NCI-H1417 (cell line): ENCODE measurements around the gene ASAP2.

Experiments
- DNase-seq, 3 experiments: peaks; one replicate each; lab custom pipeline; 2025; lab: John Stamatoyannopoulos, UW

Gene ASAP2

DNA sequence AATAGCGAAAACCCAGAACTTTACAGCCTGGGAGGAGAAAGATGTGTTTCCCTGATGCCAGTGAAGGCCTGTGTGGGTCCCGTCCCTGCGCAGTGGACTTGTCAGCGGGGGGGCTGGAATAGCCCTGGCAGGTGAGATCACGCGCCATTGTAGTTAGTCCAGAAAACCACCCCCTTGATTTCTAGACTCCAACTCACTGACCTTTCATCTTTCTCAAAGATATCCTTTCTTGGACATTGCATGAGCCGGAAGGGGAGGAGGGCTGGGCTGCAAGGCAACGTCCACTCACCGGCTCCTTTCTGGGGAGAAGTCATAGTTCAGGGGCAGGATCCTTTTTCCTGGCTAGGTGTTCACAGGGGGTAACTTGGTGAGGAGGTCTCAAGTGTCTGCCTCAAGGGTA lies 22.3 kb upstream of the ASAP2 start:
- no peak for DNase-seq

DNA sequence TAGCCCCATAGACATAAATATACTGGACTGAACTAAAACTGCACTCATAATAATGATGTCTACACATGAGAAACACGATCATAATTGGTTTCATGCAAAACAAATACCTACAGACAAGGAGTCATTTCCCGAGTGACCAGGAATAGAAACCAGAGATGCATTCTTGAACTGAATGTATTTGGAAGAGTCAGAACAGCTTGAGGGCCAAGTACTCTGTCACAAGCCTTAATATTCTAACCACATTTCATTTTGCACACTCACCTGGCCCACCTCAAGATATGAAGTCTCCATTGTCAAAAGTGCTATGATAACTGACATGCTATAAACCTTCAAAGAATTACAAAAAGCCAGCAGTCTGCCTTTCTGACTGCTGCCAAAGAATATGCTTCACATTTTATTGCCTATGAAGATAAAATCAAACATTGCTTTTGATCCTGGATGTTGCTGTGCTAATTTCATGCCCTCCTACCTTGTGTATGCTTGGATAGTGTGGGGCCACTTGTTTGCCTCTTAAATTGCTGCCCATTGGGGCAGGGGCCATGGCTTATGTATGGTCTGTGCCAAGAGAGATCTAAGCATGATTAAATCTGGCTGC lies 18.9 kb upstream of the ASAP2 start:
- DNase-seq = no peak

GRCh38 chr2:9188823-9189222 lies 17.8 kb upstream of the ASAP2 start:
- no peak for DNase-seq

DNA sequence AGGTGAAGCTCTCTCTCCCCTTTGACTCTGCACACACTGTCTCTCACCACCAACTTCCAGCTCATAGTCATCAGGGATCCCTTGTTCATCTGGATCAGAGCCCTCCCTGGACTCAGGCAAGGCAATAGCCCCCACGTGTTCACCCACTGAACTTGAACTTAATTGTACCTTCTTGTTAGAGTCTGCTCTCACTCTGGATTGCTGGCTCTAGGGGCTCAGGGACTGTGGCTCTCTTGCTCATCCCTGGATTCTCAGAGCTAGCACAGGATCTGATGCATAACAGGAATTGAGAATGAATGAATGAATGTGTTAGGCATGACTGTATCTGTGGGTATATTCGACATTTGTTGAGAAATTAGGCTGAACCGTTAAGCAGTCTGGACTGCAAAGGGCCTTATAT lies 16.7 kb upstream of the ASAP2 start:
- DNase-seq = no peak

GRCh38 chr2:9191041-9191481 lies 15.6 kb upstream of the ASAP2 start:
- DNase-seq = no peak

DNA sequence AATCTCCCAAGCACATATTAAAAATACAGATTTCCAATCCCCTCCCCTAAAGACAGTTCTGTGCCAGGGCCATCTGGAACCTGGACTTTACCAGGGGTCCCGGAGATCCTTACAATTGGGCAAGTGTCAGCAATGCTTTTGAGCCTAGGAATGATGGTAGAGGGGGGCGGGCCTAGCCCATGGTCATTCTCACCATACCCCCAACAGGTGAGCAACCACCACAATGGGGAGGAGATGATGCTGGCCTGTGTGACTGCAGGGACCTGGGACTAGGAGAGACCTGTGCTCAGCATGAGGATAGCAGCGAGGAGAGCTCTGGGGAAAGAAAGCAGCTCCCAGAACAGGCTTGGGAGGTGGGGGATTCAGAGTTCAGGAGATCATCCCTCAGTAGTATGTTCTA lies 13.9 kb upstream of the ASAP2 start:
- DNase-seq = no peak

DNA sequence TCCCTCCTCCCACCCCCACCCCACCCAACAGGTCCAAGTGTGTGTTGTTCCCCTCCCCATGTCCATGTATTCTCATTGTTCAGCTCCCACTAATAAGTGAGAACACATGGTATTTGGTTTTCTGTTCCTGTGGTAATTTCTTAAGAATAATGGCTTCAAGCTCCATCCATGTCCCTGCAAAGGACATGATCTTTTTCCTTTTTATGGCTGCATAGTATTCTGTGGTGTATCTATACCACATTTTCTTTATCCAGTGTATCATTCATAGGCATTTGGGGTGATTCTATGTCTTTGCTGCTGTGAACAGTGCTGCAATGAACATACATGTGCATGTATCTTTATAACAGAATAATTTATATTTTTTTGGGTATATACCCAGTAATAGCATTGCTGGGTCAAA lies 12.3 kb upstream of the ASAP2 start:
- no peak for DNase-seq

GRCh38 chr2:9196637-9197036 lies 10.0 kb upstream of the ASAP2 start:
- DNase-seq = no peak

DNA sequence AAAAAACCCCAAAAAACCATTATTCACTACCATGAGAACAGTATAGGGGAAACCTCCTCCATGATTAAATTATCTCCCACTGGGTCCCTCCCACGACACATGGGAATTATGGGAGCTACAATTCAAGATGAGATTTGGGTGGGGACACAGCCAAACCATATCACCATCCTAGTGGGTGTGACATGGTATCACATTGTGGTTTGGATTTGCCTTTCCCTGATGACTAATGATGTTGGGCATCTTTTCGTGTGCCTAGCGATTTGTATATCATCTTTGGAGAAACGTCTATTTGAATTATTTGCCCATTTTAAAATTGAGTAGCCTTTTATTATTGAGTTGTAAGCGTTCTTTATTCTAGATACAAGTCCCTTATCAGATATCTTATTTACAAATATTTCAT lies 8.7 kb upstream of the ASAP2 start:
- no peak for DNase-seq

DNA sequence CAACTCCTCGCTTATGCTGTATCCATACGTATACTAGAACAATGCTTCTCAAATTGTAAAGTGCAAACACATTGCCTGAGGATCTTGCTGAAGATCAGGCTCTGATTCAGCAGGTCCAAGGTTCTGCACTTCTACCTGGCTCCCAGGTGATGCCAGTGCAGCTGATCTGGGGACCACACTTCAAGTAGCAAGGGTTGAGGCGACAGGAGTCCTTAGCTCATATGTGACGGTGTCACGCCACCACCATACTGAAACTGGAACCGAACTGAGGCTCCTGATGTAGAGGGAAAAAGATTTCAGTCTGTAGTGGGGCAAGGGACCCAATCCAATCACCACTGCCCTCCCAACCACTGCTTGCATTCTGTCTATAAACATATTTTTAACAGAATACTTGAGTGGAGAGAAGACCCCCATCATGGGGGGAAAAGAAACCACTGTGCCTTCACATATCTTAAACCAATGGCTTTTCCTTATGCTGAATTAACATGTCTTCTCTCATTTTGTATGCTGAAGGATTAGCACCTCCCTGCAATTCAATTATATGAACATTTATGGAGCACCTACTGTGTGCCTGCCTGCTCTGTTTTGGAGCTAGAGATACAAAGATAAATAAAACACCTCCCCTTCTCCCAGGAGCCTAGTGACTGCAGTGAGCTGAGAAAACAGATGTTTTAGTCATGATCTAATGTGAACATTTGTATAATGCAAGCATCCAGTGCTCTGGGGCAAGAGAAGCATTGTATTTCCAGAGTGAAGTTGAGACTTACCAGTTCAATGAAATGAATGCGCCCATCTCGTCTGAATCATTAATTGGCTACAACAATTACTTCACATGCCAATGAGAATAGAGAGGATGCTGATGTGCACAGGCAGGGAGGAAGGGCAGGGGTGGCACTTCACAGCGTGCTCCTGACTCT lies 6.6 kb upstream of the ASAP2 start:
- DNase-seq = no peak

DNA sequence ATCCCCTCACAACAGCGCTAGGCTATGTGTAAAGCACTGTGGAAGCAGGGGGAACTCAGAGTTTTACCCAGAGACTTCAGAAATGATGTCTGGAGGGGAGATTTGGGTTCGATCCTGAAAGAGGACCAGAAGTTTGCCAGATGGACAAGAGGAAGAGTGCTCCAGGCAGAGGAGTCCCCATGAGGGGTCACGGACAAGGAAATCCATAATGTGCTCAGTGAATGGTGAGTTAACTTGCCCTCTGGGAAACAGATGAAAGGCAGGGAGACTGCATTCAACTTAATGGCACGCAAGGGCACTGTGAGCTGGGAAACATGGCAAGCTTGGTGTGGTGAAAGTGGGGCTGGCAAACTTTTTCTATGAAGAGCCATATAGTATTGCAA lies 6.0 kb upstream of the ASAP2 start:
- DNase-seq = no peak

DNA sequence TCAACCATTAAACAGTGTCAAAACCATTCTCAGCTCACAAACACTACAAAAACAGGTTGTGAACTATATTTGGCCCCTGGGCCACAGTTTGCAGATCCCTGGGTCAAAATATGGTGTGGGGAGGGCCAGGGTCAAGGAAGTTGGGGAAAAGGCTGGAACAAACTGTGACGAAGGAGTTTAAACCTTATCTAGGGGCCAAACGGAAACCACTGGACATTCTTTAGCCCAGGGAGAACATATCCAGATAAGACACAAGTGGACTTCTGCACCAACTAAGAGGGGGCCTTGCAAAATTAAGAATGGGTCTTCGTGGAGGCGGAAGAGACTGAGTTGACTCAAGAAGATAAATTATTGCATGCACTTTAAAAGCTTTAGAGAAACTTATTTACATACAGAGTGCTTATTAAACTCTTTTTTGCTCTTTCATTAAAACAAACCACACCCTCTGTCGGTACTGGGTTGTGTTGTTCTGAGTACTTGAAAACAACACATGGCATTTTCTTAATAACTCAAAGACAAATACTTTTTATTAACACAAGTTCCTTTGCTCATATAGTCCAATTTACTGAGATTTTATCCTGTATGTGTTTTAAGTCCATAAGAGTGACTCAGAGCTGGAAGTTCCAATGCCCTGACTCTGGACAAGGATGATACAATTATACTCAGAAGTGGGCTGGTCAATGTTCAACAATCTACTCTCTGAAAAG lies 5.3 kb upstream of the ASAP2 start:
- no peak for DNase-seq

- no peak for DNase-seq
Measured at GRCh38 chr2:9203006-9203405, 3.6 kb upstream of the ASAP2 start.

GRCh38 chr2:9203876-9204275 lies 2.7 kb upstream of the ASAP2 start:
- no peak for DNase-seq

- no peak for DNase-seq
Measured at GRCh38 chr2:9204939-9205338, 1.7 kb upstream of the ASAP2 start.

- DNase-seq = peak in 1 of 3 experiments; percentile 31
Measured at GRCh38 chr2:9205486-9205885, 1.1 kb upstream of the ASAP2 start.

DNA sequence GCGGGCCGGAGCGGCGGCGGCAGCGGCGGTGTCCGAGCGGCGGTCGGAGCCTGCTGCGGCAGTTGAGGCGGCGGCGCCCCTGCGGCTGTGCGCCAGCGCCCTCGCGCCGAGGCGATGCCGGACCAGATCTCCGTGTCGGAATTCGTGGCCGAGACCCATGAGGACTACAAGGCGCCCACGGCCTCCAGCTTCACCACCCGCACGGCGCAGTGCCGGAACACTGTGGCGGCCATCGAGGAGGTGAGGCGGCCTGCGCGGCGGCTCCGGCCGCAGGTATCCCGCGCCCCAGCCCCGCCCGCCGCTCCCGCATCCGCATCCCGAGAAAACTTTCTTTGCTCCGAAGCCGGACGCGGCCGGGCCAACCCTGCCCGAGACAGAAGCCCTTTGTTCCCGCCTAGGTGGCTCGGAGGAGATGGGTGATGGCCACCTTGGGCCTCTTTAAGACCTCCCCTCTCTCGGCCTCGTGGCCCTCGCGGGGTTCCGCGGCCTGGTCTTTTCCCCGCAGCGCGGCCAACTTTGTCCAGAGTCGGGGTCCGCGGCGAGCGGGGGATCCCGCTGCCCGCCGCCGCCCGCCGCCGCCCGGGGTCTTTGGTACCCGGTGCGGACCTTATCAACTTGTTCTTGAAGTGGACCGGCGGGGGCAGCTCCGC lies 504 bp downstream of the ASAP2 start:
- DNase-seq = peak; percentile 69 to 85 (median 81)

GRCh38 chr2:9207641-9208311 lies 1.2 kb downstream of the ASAP2 start:
- peak; percentile 76 to 83 (median 81) for DNase-seq

DNA sequence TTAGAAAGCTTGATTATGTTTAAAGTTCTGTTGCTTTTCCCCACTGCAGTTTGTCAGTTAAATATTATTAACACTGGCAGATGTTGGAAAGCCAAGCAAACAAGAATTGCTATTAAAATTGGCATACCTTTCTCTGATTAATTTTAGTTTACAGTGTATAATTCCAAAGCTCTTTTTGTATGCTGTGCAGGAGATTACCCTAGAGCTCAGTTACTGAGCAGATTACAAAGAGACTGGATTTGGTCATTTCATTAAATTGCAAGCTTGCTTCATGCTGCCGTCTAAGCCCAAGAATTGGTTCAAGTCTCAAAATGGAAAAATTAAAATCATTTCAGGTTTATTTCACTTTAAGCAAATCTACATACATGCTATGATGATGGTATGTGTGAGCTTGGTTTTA lies 2.3 kb downstream of the ASAP2 start:
- peak in 1 of 3 experiments; percentile 35 for DNase-seq

GRCh38 chr2:9210030-9210429 lies 3.4 kb downstream of the ASAP2 start:
- no peak for DNase-seq

GRCh38 chr2:9211496-9211895 lies 4.9 kb downstream of the ASAP2 start:
- no peak for DNase-seq
